NT2/D1 (cell line): Measurements from ENCODE around the gene TOM1.

ENCODE experiments used
- DNase-seq: peaks from one replicate; pipeline ENCODE4 v3.0.0-alpha.2; 2011; ENCODE audit warnings: low read depth, low spot score
- H3K27me3 ChIP-seq: 2 replicates; pipeline ENCODE4 v1.6.0; 2011; ENCODE audit warnings: mild to moderate bottlenecking; ENCODE audit not compliant: insufficient read length, insufficient read depth
- H3K36me3 ChIP-seq: 2 replicates; pipeline ENCODE4 v1.6.1; 2011; ENCODE audit warnings: mild to moderate bottlenecking, low read length, mixed read lengths; ENCODE audit not compliant: insufficient read depth, insufficient read length
- H3K4me1 ChIP-seq: 2 replicates; pipeline ENCODE4 v1.5.1; 2011; ENCODE audit not compliant: insufficient read depth, insufficient read length
- H3K4me3 ChIP-seq: 2 replicates; pipeline ENCODE4 v1.5.1; 2011; ENCODE audit warnings: low read depth; ENCODE audit not compliant: insufficient read length
- H3K9ac ChIP-seq: 2 replicates; pipeline ENCODE4 v1.6.0; 2011; ENCODE audit warnings: low read depth; ENCODE audit not compliant: insufficient read length
- H3K9me3 ChIP-seq: 2 replicates; pipeline ENCODE4 v1.5.1; 2011; ENCODE audit warnings: mild to moderate bottlenecking, low read length; ENCODE audit not compliant: insufficient read depth
- SUZ12 ChIP-seq: IDR thresholded peaks from 2 replicates; pipeline ENCODE4 v1.6.1; 2011; ENCODE audit not compliant: insufficient read length, insufficient read depth; ENCODE audit errors: extremely low read depth
- YY1 ChIP-seq: IDR thresholded peaks from 2 replicates; pipeline ENCODE4 v1.6.1; 2011; ENCODE audit not compliant: insufficient read length, insufficient read depth
- ZNF274 ChIP-seq: IDR thresholded peaks from 2 replicates; pipeline ENCODE4 v1.6.1; 2011; ENCODE audit warnings: mild to moderate bottlenecking, low read depth, low read length

TOM1 gene

GRCh38 chr22:35375526-35375925 is 75.8 kb downstream of the TOM1 start:
- H3K9ac ChIP-seq: no peak overlapping the region
- no peaks in the 10 kb centered on the region for H3K27me3 ChIP-seq
- no peak overlapping the region for H3K4me3 ChIP-seq
- no peak for TF ChIP-seq SUZ12
- no peak for TF ChIP-seq YY1
- TF ChIP-seq ZNF274: no peak
- H3K9me3 ChIP-seq: no peaks in the 10 kb centered on the region
- no peaks in the 10 kb centered on the region for H3K36me3 ChIP-seq
- peaks cover 9% of the 10 kb centered on the region for H3K4me1 ChIP-seq
- DNase-seq: no peak

- H3K36me3 ChIP-seq: no peaks in the 10 kb centered on the region
- no peaks in the 10 kb centered on the region for H3K9me3 ChIP-seq
- no peaks in the 10 kb centered on the region for H3K27me3 ChIP-seq
- H3K9ac ChIP-seq: no peak overlapping the region
- TF ChIP-seq SUZ12 (no peak), YY1 (no peak), ZNF274 (no peak)
- no peak overlapping the region for H3K4me3 ChIP-seq
- DNase-seq: peak; percentile 96
- peaks cover 10% of the 10 kb centered on the region for H3K4me1 ChIP-seq
Observed at GRCh38 chr22:35376728-35377472, 77.2 kb downstream of the TOM1 start.

- Histone ChIP-seq H3K36me3 (no peaks in the 10 kb centered on the region), H3K9me3 (no peaks in the 10 kb centered on the region), H3K9ac (no peak overlapping the region), H3K27me3 (no peaks in the 10 kb centered on the region), H3K4me3 (no peak overlapping the region), H3K4me1 (peaks cover 10% of the 10 kb centered on the region)
- peak; percentile 47 for DNase-seq
- no peak for TF ChIP-seq SUZ12
- TF ChIP-seq YY1: no peak
- no peak for TF ChIP-seq ZNF274
Observed at GRCh38 chr22:35377735-35378134, 78.0 kb downstream of the TOM1 start.

- Histone ChIP-seq H3K27me3 (no peaks in the 10 kb centered on the region), H3K9me3 (no peaks in the 10 kb centered on the region), H3K4me1 (peaks cover 8% of the 10 kb centered on the region), H3K4me3 (no peak overlapping the region), H3K36me3 (peaks cover 8% of the 10 kb centered on the region), H3K9ac (peak overlapping the region; percentile 58)
- TF ChIP-seq SUZ12 (no peak), YY1 (no peak), ZNF274 (no peak)
- no peak for DNase-seq
Observed at GRCh38 chr22:35378621-35379020, 78.9 kb downstream of the TOM1 start.

GRCh38 chr22:35379146-35379993 is 79.7 kb downstream of the TOM1 start:
- Histone ChIP-seq H3K4me3 (no peak overlapping the region), H3K9ac (no peak overlapping the region), H3K4me1 (peaks cover 8% of the 10 kb centered on the region), H3K36me3 (peaks cover 12% of the 10 kb centered on the region), H3K9me3 (no peaks in the 10 kb centered on the region), H3K27me3 (no peaks in the 10 kb centered on the region)
- DNase-seq: no peak
- no peak for TF ChIP-seq SUZ12
- TF ChIP-seq ZNF274: no peak
- TF ChIP-seq YY1: no peak

GRCh38 chr22:35380013-35380412 is 80.3 kb downstream of the TOM1 start:
- no peaks in the 10 kb centered on the region for H3K9me3 ChIP-seq
- H3K9ac ChIP-seq: no peak overlapping the region
- H3K4me1 ChIP-seq: peaks cover 8% of the 10 kb centered on the region
- TF ChIP-seq ZNF274 (no peak), YY1 (no peak), SUZ12 (no peak)
- H3K4me3 ChIP-seq: no peak overlapping the region
- H3K27me3 ChIP-seq: no peaks in the 10 kb centered on the region
- no peak for DNase-seq
- peaks cover 15% of the 10 kb centered on the region for H3K36me3 ChIP-seq

GRCh38 chr22:35380537-35381423 is 81.1 kb downstream of the TOM1 start, which contains the start of gene HMOX1:
Gene HMOX1, plus strand, starts transcription at chr22:35381096. Its CDS starts 78 bp downstream, at chr22:35381174.
- H3K4me3 ChIP-seq: peak within 1 kb of the TSS; percentile 64
- no peaks in the 10 kb centered on the region for H3K9me3 ChIP-seq
- no peaks in the 10 kb centered on the region for H3K27me3 ChIP-seq
- peaks cover 8% of the 10 kb centered on the region for H3K4me1 ChIP-seq
- H3K9ac ChIP-seq: peak within 1 kb of the TSS; percentile 87
- DNase-seq: no peak
- TF ChIP-seq YY1 (no peak), ZNF274 (no peak), SUZ12 (no peak)
- H3K36me3 ChIP-seq: peaks cover 15% of the 10 kb centered on the region
